WTC11 (cell line): ENCODE results near the gene GJA3. TPM values are rescaled to one million over a fixed set of nuclear protein-coding genes. Genes with fewer than 3 reads are reported as not detected.

Experiments used
- ATAC-seq: fragments of 200-7000 bp; cut with Tn5 transposase; 2 replicates; pipeline ENCODE4 v1.10.0; 2021; ENCODE audit warnings: mild to moderate bottlenecking, moderate library complexity
- CTCF ChIA-PET: fragments of 300-600 bp; sonication (Branson Sonifier 250); formaldehyde crosslinking; loops from one replicate; lab custom pipeline; 2021; ENCODE audit warnings: antibody characterized with exemption; lab: Charles Lee
- POLR2A ChIA-PET: fragments of 350-600 bp; sonication (Branson Sonifier 250); formaldehyde crosslinking; loops from one replicate; lab custom pipeline; 2021; ENCODE audit warnings: antibody characterized with exemption; lab: Charles Lee
- DNase-seq: peaks from one replicate; pipeline ENCODE4 v3.0.0; 2021; ENCODE audit warnings: low spot score
- H3K27ac Mint-ChIP-seq: 2 replicates; pipeline ENCODE4 v1.8.0; 2021; ENCODE audit warnings: mixed read lengths
- H3K27me3 Mint-ChIP-seq: 2 replicates; pipeline ENCODE4 v1.8.0; 2021; ENCODE audit warnings: low read depth, mild to moderate bottlenecking, moderate library complexity, mixed read lengths
- H3K36me3 Mint-ChIP-seq: 2 replicates; pipeline ENCODE4 v1.8.0; 2021; ENCODE audit warnings: mixed read lengths
- H3K4me1 Mint-ChIP-seq: 2 replicates; pipeline ENCODE4 v1.8.0; 2022; ENCODE audit warnings: mixed read lengths
- H3K4me3 Mint-ChIP-seq: 2 replicates; pipeline ENCODE4 v1.8.0; 2021; ENCODE audit warnings: mild to moderate bottlenecking, moderate library complexity, mixed read lengths
- H3K9me3 Mint-ChIP-seq: 2 replicates; pipeline ENCODE4 v1.8.0; 2021; ENCODE audit warnings: mixed read lengths
- AR ChIP-seq: fragments of 250-450 bp; sonication (Bioruptor Pico); IDR thresholded peaks from 2 replicates; pipeline ENCODE4 v1.9.0; 2021; ENCODE audit warnings: mild to moderate bottlenecking
- ARID4B ChIP-seq: sonication (generic); formaldehyde crosslinking; IDR thresholded peaks from 2 replicates; pipeline ENCODE4 v1.8.0; 2023; ENCODE audit warnings: missing genetic modification reagents, mild to moderate bottlenecking, borderline replicate concordance
- CTCF ChIP-seq: fragments of 200-600 bp; IDR thresholded peaks from 2 replicates; pipeline ENCODE4 v1.8.0; 2022; ENCODE audit warnings: antibody characterized with exemption
- EMX1 ChIP-seq: fragments of 250-450 bp; sonication (Bioruptor Pico); IDR thresholded peaks from 2 replicates; pipeline ENCODE4 v1.8.0; 2021; ENCODE audit warnings: mild to moderate bottlenecking
- JAZF1 ChIP-seq: fragments of 250-450 bp; sonication (Bioruptor Pico); IDR thresholded peaks from 2 replicates; pipeline ENCODE4 v1.9.0; 2021; ENCODE audit warnings: moderate library complexity, mild to moderate bottlenecking, inconsistent platforms
- JUN ChIP-seq: sonication (generic); formaldehyde crosslinking; IDR thresholded peaks from 2 replicates; pipeline ENCODE4 v1.8.0; 2023; ENCODE audit warnings: mild to moderate bottlenecking, missing genetic modification reagents
- MAX ChIP-seq: sonication (generic); formaldehyde crosslinking; IDR thresholded peaks from 2 replicates; pipeline ENCODE4 v1.8.0; 2022; ENCODE audit warnings: mild to moderate bottlenecking, missing genetic modification reagents
- NFATC4 ChIP-seq: fragments of 250-450 bp; sonication (Bioruptor Pico); IDR thresholded peaks from 2 replicates; pipeline ENCODE4 v1.9.0; 2021; ENCODE audit warnings: mild to moderate bottlenecking
- NFYB ChIP-seq: sonication (generic); formaldehyde crosslinking; conservative IDR thresholded peaks from 2 replicates; pipeline ENCODE4 v1.8.0; 2022; ENCODE audit warnings: low read depth, missing genetic modification reagents
- NR2C2 ChIP-seq: sonication (generic); formaldehyde crosslinking; IDR thresholded peaks from 2 replicates; pipeline ENCODE4 v1.8.0; 2022; ENCODE audit warnings: mild to moderate bottlenecking, missing genetic modification reagents
- NR3C1 ChIP-seq: sonication (generic); formaldehyde crosslinking; conservative IDR thresholded peaks from 2 replicates; pipeline ENCODE4 v1.8.1; 2023; ENCODE audit warnings: low read depth, mild to moderate bottlenecking, missing genetic modification reagents
- PRDM15 ChIP-seq: sonication (generic); formaldehyde crosslinking; IDR thresholded peaks from 2 replicates; pipeline ENCODE4 v1.8.0; 2022; ENCODE audit warnings: missing genetic modification reagents
- RORB ChIP-seq: fragments of 250-450 bp; sonication (Bioruptor Pico); IDR thresholded peaks from 2 replicates; pipeline ENCODE4 v1.9.0; 2021; ENCODE audit warnings: mild to moderate bottlenecking
- TEAD1 ChIP-seq: sonication (generic); formaldehyde crosslinking; IDR thresholded peaks from 2 replicates; pipeline ENCODE4 v1.8.0; 2022; ENCODE audit warnings: mild to moderate bottlenecking, missing genetic modification reagents
- TP53 ChIP-seq: sonication (generic); formaldehyde crosslinking; IDR thresholded peaks from 2 replicates; pipeline ENCODE4 v1.8.1; 2023; ENCODE audit warnings: mild to moderate bottlenecking, missing genetic modification reagents
- USF1 ChIP-seq: sonication (generic); formaldehyde crosslinking; IDR thresholded peaks from 2 replicates; pipeline ENCODE4 v1.8.0; 2022; ENCODE audit warnings: mild to moderate bottlenecking, missing genetic modification reagents
- ZBTB21 ChIP-seq: sonication (generic); formaldehyde crosslinking; IDR thresholded peaks from 2 replicates; pipeline ENCODE4 v1.8.1; 2023; ENCODE audit warnings: mild to moderate bottlenecking, missing genetic modification reagents, borderline replicate concordance
- ZNF121 ChIP-seq: sonication (generic); formaldehyde crosslinking; IDR thresholded peaks from 2 replicates; pipeline ENCODE4 v1.8.0; 2023; ENCODE audit warnings: missing genetic modification reagents
- ZNF232 ChIP-seq: sonication (generic); formaldehyde crosslinking; IDR thresholded peaks from 2 replicates; pipeline ENCODE4 v1.8.0; 2022; ENCODE audit warnings: mild to moderate bottlenecking, missing genetic modification reagents
- ZNF263 ChIP-seq: sonication (generic); formaldehyde crosslinking; IDR thresholded peaks from 2 replicates; pipeline ENCODE4 v1.8.1; 2022; ENCODE audit warnings: low read depth, mild to moderate bottlenecking, moderate library complexity, missing genetic modification reagents
- ZNF396 ChIP-seq: fragments of 250-450 bp; sonication (Bioruptor Pico); IDR thresholded peaks from 2 replicates; pipeline ENCODE4 v1.8.0; 2021; ENCODE audit warnings: mild to moderate bottlenecking, moderate library complexity, borderline replicate concordance
- ZNF423 ChIP-seq: fragments of 250-450 bp; sonication (Bioruptor Pico); IDR thresholded peaks from 2 replicates; pipeline ENCODE4 v2.1.2; 2022; ENCODE audit warnings: mild to moderate bottlenecking, moderate library complexity
- total RNA-seq: library from RNA; stranded (reverse); gene quantifications from 3 replicates; pipeline ENCODE4 v1.2.3, GENCODE V29; 2021

Gene GJA3
- total RNA-seq, 1 experiment from 2014 or later = 0.48 TPM

GRCh38 chr13:20188667-20189553, 28.1 kb upstream of the GJA3 start:
- H3K9me3 Mint-ChIP-seq = no peaks in the 10 kb centered on the region
- H3K4me3 Mint-ChIP-seq = no peak overlapping the region
- DNase-seq (peak; percentile 56), ATAC-seq (peak; percentile 44)
- H3K36me3 Mint-ChIP-seq = no peaks in the 10 kb centered on the region
- H3K27ac Mint-ChIP-seq = no peak overlapping the region
- peaks cover 59% of the 10 kb centered on the region for H3K27me3 Mint-ChIP-seq
- POLR2A ChIA-PET = no interaction called here
- H3K4me1 Mint-ChIP-seq = peaks cover 9% of the 10 kb centered on the region
- TF ChIP-seq CTCF (peak; percentile 11; the same call in 1 of the 2 replicates), ZNF263 (CRISPR knock-in tag) (no peak), USF1 (CRISPR knock-in tag) (peak; percentile 38; the same call in 1 of the 2 replicates), ZNF121 (CRISPR knock-in tag) (no peak), ARID4B (CRISPR knock-in tag) (no peak), MAX (CRISPR knock-in tag) (0 out of 2 replicates have a peak, but pooled peaks have one; percentile 40), ZNF232 (no peak), TEAD1 (CRISPR knock-in tag) (no peak), TP53 (CRISPR knock-in tag) (no peak)
- TF ChIP-seq, all 79 proteins: peak for 3
- CTCF ChIA-PET = interaction anchor here (0.6 to 1.6 kb wide), 5 partner anchors 8 to 299 kb away, joined by 3 to 11 read pairs (median 3); no protein-coding TSS in a partner anchor

GRCh38 chr13:20186771-20187170, 25.9 kb upstream of the GJA3 start:
- POLR2A ChIA-PET = no interaction called here
- no peak overlapping the region for H3K4me3 Mint-ChIP-seq
- ATAC-seq = no peak
- no peaks in the 10 kb centered on the region for H3K9me3 Mint-ChIP-seq
- CTCF ChIA-PET = interaction anchor here (2.4 kb wide), 1 partner anchor 10 kb away, joined by 19 read pairs; no protein-coding TSS in a partner anchor
- DNase-seq = no peak
- peaks cover 4% of the 10 kb centered on the region for H3K4me1 Mint-ChIP-seq
- no peaks in the 10 kb centered on the region for H3K36me3 Mint-ChIP-seq
- peaks cover 41% of the 10 kb centered on the region for H3K27me3 Mint-ChIP-seq
- no peak overlapping the region for H3K27ac Mint-ChIP-seq
- TF ChIP-seq ZNF396 (CRISPR knock-in tag) (no peak), NFATC4 (CRISPR knock-in tag) (no peak), NR2C2 (CRISPR knock-in tag) (no peak), ZNF423 (CRISPR knock-in tag) (no peak), JUN (CRISPR knock-in tag) (no peak), NFYB (CRISPR knock-in tag) (no peak), AR (no peak), NR3C1 (CRISPR knock-in tag) (no peak), JAZF1 (CRISPR knock-in tag) (no peak), EMX1 (CRISPR knock-in tag) (no peak), RORB (CRISPR knock-in tag) (no peak), ZBTB21 (CRISPR knock-in tag) (no peak), PRDM15 (no peak)
